Mesenchymal stem cell (in vitro differentiated cells and primary cell): ENCODE results near the gene MT1G.
A peak's percentile ranks its signal among the peaks of the same experiment; 100 is the strongest.

Source experiments
- DNase-seq: peaks from one replicate; pipeline ENCODE4 v3.0.0-alpha.2; 2013
- H2AFZ ChIP-seq: one replicate; pipeline ENCODE4 v1.6.1; 2013; ENCODE audit warnings: low read depth, mild to moderate bottlenecking, control low read depth, inconsistent platforms, low read length, moderate library complexity
- H2AK5ac ChIP-seq: 2 replicates; pipeline ENCODE4 v1.6.1; 2013; ENCODE audit warnings: low read length, moderate library complexity, mild to moderate bottlenecking, inconsistent platforms; ENCODE audit not compliant: severe bottlenecking
- H2BK120ac ChIP-seq: one replicate; pipeline ENCODE4 v1.6.1; 2013; ENCODE audit warnings: low read depth, mild to moderate bottlenecking, inconsistent platforms, low read length, moderate library complexity
- H2BK12ac ChIP-seq, 2 experiments: one replicate each; pipeline ENCODE4 v1.6.1; 2013; ENCODE audit warnings: inconsistent platforms in 2 of 2, low read length in 2 of 2, mild to moderate bottlenecking in 2 of 2, moderate library complexity in 2 of 2, control low read depth in 1 of 2
- H2BK15ac ChIP-seq: one replicate; pipeline ENCODE4 v1.6.1; 2013; ENCODE audit warnings: mild to moderate bottlenecking, low read depth, inconsistent platforms; ENCODE audit not compliant: poor library complexity, severe bottlenecking
- H2BK5ac ChIP-seq: 2 replicates; pipeline ENCODE4 v1.6.1; 2013; ENCODE audit warnings: low read depth, mild to moderate bottlenecking, low read length, control low read depth, inconsistent platforms; ENCODE audit not compliant: poor library complexity, severe bottlenecking
- H3K14ac ChIP-seq, 2 experiments: one replicate each; pipeline ENCODE4 v1.6.1; 2013; ENCODE audit warnings: inconsistent platforms in 2 of 2, low read length in 2 of 2, control low read depth in 1 of 2, mild to moderate bottlenecking in 1 of 2, moderate library complexity in 1 of 2
- H3K18ac ChIP-seq, 2 experiments: one replicate each; pipeline ENCODE4 v1.6.1; 2013; ENCODE audit warnings: inconsistent platforms in 2 of 2, low read length in 2 of 2, control low read depth in 1 of 2, low read depth in 1 of 2, mild to moderate bottlenecking in 1 of 2
- H3K23ac ChIP-seq, 2 experiments: one replicate each; pipeline ENCODE4 v1.6.1; 2013; ENCODE audit warnings: inconsistent platforms in 2 of 2, low read length in 2 of 2, mild to moderate bottlenecking in 2 of 2, moderate library complexity in 2 of 2, control low read depth in 1 of 2
- H3K27ac ChIP-seq: 2 replicates; pipeline ENCODE4 v1.5.1; 2013; ENCODE audit warnings: mild to moderate bottlenecking, moderate library complexity, low read length, control low read depth, inconsistent platforms; ENCODE audit not compliant: poor library complexity, severe bottlenecking
- H3K27me3 ChIP-seq, 2 experiments: 2 replicates each; pipeline versions ENCODE4 v1.6.1 to v1.7.0; 2013; ENCODE audit warnings: low read length in 2 of 2, mild to moderate bottlenecking in 2 of 2, moderate library complexity in 2 of 2, control low read depth in 1 of 2, inconsistent platforms in 1 of 2; ENCODE audit not compliant: control insufficient read depth in 1 of 2, insufficient read depth in 1 of 2
- H3K36me3 ChIP-seq, 2 experiments: 2 replicates each; pipeline versions ENCODE4 v1.6.1 to v1.7.0; 2013; ENCODE audit warnings: low read length in 2 of 2, control low read depth in 1 of 2, inconsistent platforms in 1 of 2, low read depth in 1 of 2, mild to moderate bottlenecking in 1 of 2; ENCODE audit not compliant: insufficient read depth in 2 of 2, control insufficient read depth in 1 of 2
- H3K4ac ChIP-seq, 2 experiments: one replicate each; pipeline ENCODE4 v1.6.1; 2013; ENCODE audit warnings: inconsistent platforms in 2 of 2, low read length in 2 of 2, mild to moderate bottlenecking in 2 of 2, moderate library complexity in 2 of 2, control low read depth in 1 of 2, low read depth in 1 of 2
- H3K4me1 ChIP-seq: 2 replicates; pipeline ENCODE4 v1.6.1; 2013; ENCODE audit warnings: low read depth, low read length, control low read depth; ENCODE audit not compliant: control insufficient read depth, insufficient read depth
- H3K4me2 ChIP-seq: 2 replicates; pipeline ENCODE4 v1.6.1; 2013; ENCODE audit warnings: low read length, mild to moderate bottlenecking, inconsistent platforms; ENCODE audit not compliant: poor library complexity, severe bottlenecking
- H3K4me3 ChIP-seq, 2 experiments: 2 replicates each; pipeline versions ENCODE4 v1.5.1 to v1.7.0; 2013; ENCODE audit warnings: low read length in 2 of 2, mild to moderate bottlenecking in 2 of 2, control low read depth in 1 of 2, low read depth in 1 of 2; ENCODE audit not compliant: insufficient read depth in 1 of 2
- H3K79me1 ChIP-seq: replicated peaks from 2 replicates; pipeline ENCODE4 v1.6.1; 2013; ENCODE audit warnings: mild to moderate bottlenecking, control low read depth, low read length, inconsistent platforms; ENCODE audit not compliant: poor library complexity, severe bottlenecking
- H3K9ac ChIP-seq: 2 replicates; pipeline ENCODE4 v1.7.0; 2013; ENCODE audit warnings: mild to moderate bottlenecking, low read length, moderate library complexity
- H3K9me3 ChIP-seq: 2 replicates; pipeline ENCODE4 v1.7.0; 2013; ENCODE audit warnings: mild to moderate bottlenecking, low read length; ENCODE audit not compliant: control insufficient read depth
- H4K8ac ChIP-seq: one replicate; pipeline ENCODE4 v1.6.1; 2013; ENCODE audit warnings: inconsistent platforms, mild to moderate bottlenecking, low read length, moderate library complexity
- H4K91ac ChIP-seq: one replicate; pipeline ENCODE4 v1.6.1; 2013; ENCODE audit warnings: mild to moderate bottlenecking, low read length, inconsistent platforms
- WGBS: methylation state at CpG from one replicate; pipeline ENCODE4 v1.1.7; 2013; ENCODE audit warnings: mixed read lengths; 5-methylcytosine and 5-hydroxymethylcytosine counted together

The MT1G gene

DNA sequence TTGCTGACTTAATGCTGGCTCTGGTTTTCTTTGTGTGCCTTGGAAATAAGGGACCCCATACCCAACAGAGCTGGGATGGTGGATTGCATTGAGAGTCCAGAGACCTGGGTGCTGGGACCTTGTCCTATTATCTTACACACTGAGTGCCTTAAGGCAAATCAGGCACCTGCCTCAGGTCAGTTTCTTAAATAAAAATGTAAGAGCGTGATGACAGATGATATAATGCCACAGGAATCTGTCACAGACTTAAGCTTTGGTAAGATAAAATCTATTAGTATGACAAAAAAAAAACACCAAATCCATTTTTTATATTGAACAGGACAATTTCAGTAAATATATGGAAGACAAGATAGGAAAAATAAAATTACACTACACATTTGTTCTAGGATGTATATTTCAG, 27.8 kb downstream of the MT1G start:
- Histone ChIP-seq H3K27ac (no peak overlapping the region), H3K36me3 (no peaks in the 10 kb centered on the region), H2BK120ac (no peak overlapping the region)

DNA sequence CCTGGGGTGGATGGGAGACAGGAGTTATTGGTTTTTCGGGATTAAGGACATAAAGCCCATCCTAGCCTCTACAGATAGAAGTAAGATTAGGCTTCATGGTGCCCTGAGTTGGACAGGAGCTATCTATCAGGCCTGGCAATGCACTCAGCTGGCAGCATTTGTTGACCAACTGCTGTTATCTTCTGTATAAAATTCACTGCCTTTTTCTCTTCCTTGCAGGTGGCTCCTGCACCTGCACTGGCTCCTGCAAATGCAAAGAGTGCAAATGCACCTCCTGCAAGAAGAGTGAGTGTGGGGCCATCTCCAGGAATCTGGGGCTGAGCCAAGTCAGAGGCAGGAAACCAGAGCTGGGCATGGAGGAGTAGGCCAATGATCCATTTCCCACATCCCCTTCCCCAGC, 28.8 kb downstream of the MT1G start:
- H4K8ac ChIP-seq = no peak overlapping the region
- H3K79me1 ChIP-seq = no peaks in the 10 kb centered on the region
- peaks cover 17 to 94% of the 10 kb centered on the region in 2 experiments for H3K27me3 ChIP-seq
- H4K91ac ChIP-seq = no peak overlapping the region
- no peak overlapping the region for H3K27ac ChIP-seq
- no peaks in the 10 kb centered on the region for H3K36me3 ChIP-seq
- H3K14ac ChIP-seq = no peak overlapping the region
- no peak overlapping the region for H3K9ac ChIP-seq
- peaks cover 26% of the 10 kb centered on the region for H3K4me1 ChIP-seq
- no peak overlapping the region for H3K4me3 ChIP-seq
- H3K9me3 ChIP-seq = no peaks in the 10 kb centered on the region
- no peak for DNase-seq
- 60% methylated on average over 1 of the region's 1 CpG for WGBS
- no peak overlapping the region for H2BK15ac ChIP-seq
- H2BK5ac ChIP-seq = no peak overlapping the region
- no peak overlapping the region for H2AK5ac ChIP-seq
- no peak overlapping the region for H2AFZ ChIP-seq
- no peak overlapping the region for H3K4me2 ChIP-seq
- H2BK120ac ChIP-seq = no peak overlapping the region
- no peak overlapping the region for H3K4ac ChIP-seq
- H3K18ac ChIP-seq = no peak overlapping the region
- H2BK12ac ChIP-seq = no peak overlapping the region
- H3K23ac ChIP-seq = no peak overlapping the region

More for the DNA sequence above, 27.8 kb downstream of the MT1G start:
- H3K23ac ChIP-seq = no peak overlapping the region
- no peak for DNase-seq
- no peak overlapping the region for H3K14ac ChIP-seq
- H3K4me2 ChIP-seq = no peak overlapping the region
- no peak overlapping the region for H4K8ac ChIP-seq
- H3K4me3 ChIP-seq = no peak overlapping the region
- peaks cover 23% of the 10 kb centered on the region for H3K4me1 ChIP-seq
- no peak overlapping the region for H2BK5ac ChIP-seq
- no peaks in the 10 kb centered on the region for H3K9me3 ChIP-seq
- no peaks in the 10 kb centered on the region for H3K79me1 ChIP-seq
- H2AK5ac ChIP-seq = no peak overlapping the region
- no CpG with 5 or more reads among the region's 1 CpG for WGBS
- H2BK15ac ChIP-seq = no peak overlapping the region
- H2BK12ac ChIP-seq = no peak overlapping the region
- H3K18ac ChIP-seq = no peak overlapping the region
- no peak overlapping the region for H2AFZ ChIP-seq
- peaks cover 23 to 94% of the 10 kb centered on the region in 2 experiments for H3K27me3 ChIP-seq
- H3K4ac ChIP-seq = no peak overlapping the region
- H3K9ac ChIP-seq = no peak overlapping the region
- H4K91ac ChIP-seq = no peak overlapping the region

DNA sequence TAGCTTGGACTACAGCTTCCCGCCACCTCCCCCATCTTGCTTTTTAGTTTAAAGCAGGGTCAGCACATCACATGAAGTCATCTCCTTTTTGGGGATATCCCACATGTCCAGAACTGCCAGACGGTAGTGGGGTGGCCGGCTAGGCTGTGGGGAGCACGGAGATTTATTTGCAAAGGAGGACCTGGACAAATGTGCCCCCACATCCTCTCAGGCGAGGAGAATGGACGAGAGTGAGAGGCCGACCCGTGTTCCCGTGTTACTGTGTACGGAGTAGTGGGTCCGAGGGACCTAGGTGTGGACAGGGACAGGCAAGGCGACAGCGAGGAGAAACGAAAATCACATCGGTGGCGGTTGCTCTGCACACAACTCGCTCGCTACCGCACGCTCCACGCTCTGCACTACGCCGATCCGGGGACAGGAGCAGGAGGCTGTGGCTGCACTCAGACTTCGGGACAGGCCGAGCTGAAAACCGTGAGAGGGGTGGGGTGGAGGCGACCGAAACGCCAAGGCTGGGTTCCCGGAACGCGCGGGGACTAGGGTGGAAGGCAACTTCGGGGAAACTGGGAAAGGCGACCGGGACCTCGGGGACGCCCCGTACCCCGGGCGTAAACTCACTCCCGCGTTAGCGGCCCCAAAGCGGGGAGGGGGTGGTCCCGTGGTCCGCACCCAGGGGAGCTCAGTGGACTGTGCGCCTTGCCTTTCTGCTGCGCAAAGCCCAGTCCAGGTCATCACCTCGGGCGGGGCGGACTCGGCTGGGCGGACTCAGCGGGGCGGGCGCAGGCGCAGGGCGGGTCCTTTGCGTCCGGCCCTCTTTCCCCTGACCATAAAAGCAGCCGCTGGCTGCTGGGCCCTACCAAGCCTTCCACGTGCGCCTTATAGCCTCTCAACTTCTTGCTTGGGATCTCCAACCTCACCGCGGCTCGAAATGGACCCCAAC, 29.8 kb downstream of the MT1G start, which contains the start of gene MT1A:
Gene MT1A (plus strand): TSS at position 853 of the 937 bp plus-strand sequence. CDS start 73 bp downstream, at position 926.
- peak within 1 kb of the TSS; percentile 43 to 72 for H3K4me3 ChIP-seq
- peak within 1 kb of the TSS; percentile 34 for H2AFZ ChIP-seq
- H3K36me3 ChIP-seq = no peaks in the 10 kb centered on the region
- peak within 1 kb of the TSS in 1 of 2 experiments; percentile 20 for H3K4ac ChIP-seq
- DNase-seq = peak; percentile 36
- no peaks in the 10 kb centered on the region for H3K9me3 ChIP-seq
- H3K27ac ChIP-seq = no peak within 1 kb of the TSS
- H2BK12ac ChIP-seq = peak within 1 kb of the TSS in 1 of 2 experiments; percentile 55
- no peak within 1 kb of the TSS for H2BK5ac ChIP-seq
- no peak within 1 kb of the TSS for H4K8ac ChIP-seq
- H3K27me3 ChIP-seq = peaks cover 16 to 94% of the 10 kb centered on the region in 2 experiments
- H2AK5ac ChIP-seq = no peak within 1 kb of the TSS
- no peak within 1 kb of the TSS for H2BK120ac ChIP-seq
- WGBS = 2% methylated on average over 67 of the region's 68 CpGs
- peak within 1 kb of the TSS in 1 of 2 experiments; percentile 76 for H3K14ac ChIP-seq
- peaks cover 19% of the 10 kb centered on the region for H3K4me1 ChIP-seq
- H2BK15ac ChIP-seq = no peak within 1 kb of the TSS
- H3K4me2 ChIP-seq = peak within 1 kb of the TSS; percentile 88
- no peak within 1 kb of the TSS for H3K18ac ChIP-seq
- H3K23ac ChIP-seq = peak within 1 kb of the TSS in 1 of 2 experiments; percentile 23
- H3K79me1 ChIP-seq = no peaks in the 10 kb centered on the region
- no peak within 1 kb of the TSS for H4K91ac ChIP-seq
- peak within 1 kb of the TSS; percentile 77 for H3K9ac ChIP-seq

DNA sequence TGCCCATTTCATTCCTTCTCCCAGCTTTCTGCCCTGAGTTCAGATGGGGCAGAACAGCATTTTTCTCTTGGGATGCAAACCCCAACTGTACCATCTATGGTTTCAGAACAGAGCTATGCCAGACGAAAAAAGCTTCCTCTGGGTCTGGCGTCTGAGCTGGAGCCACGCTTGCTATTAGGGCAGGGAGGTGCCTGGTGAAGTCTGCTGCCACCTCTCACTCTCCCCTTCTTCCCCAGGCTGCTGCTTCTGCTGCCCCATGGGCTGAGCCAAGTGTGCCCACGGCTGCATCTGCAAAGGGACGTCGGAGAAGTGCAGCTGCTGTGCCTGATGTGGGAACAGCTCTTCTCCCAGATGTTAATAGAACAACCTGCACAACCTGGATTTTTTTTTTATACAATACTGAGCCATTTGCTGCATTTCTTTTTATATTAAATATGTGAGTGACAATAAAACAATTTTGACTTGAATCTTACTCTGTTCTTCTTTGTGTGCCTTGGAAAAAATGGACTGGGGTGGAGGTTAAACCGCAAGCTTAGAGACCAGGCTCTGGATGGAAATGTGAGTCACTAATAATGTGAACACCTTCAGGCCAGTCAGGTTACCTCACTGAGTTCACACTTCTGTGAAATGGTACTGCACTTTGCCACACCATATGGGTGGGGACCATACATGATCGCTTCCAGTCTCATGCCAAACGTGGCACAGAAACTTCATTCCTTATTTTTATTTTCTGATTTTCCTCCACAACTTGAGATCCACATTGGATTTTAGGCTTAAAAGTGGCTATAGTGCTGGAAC, 31.1 kb downstream of the MT1G start:
- WGBS = 17% methylated on average over 9 of the region's 9 CpGs
- H2BK15ac ChIP-seq = no peak overlapping the region
- H3K4me2 ChIP-seq = no peak overlapping the region
- H3K27ac ChIP-seq = no peak overlapping the region
- no peak overlapping the region for H2BK5ac ChIP-seq
- no peaks in the 10 kb centered on the region for H3K79me1 ChIP-seq
- H4K91ac ChIP-seq = no peak overlapping the region
- H3K14ac ChIP-seq = no peak overlapping the region
- H3K4me1 ChIP-seq = peaks cover 24% of the 10 kb centered on the region
- H2BK12ac ChIP-seq = no peak overlapping the region
- no peak overlapping the region for H4K8ac ChIP-seq
- H2AK5ac ChIP-seq = no peak overlapping the region
- H2AFZ ChIP-seq = no peak overlapping the region
- H3K27me3 ChIP-seq = peaks cover 16 to 89% of the 10 kb centered on the region in 2 experiments
- no peaks in the 10 kb centered on the region for H3K9me3 ChIP-seq
- H3K4ac ChIP-seq = no peak overlapping the region
- H3K18ac ChIP-seq = no peak overlapping the region
- no peak overlapping the region for H3K23ac ChIP-seq
- no peak for DNase-seq
- no peak overlapping the region for H3K4me3 ChIP-seq
- no peaks in the 10 kb centered on the region for H3K36me3 ChIP-seq
- H3K9ac ChIP-seq = no peak overlapping the region
- H2BK120ac ChIP-seq = no peak overlapping the region
